GM06990 (cell line): ENCODE data around the gene NUDC.

Experiments
- DNase-seq: peaks from one replicate; pipeline ENCODE4 v3.0.0-alpha.2; 2011; ENCODE audit not compliant: insufficient read length; ENCODE audit errors: extremely low read depth
- H3K27me3 ChIP-seq: replicated peaks from 2 replicates; pipeline ENCODE4 v1.6.0; 2011; ENCODE audit warnings: low read length; ENCODE audit not compliant: control insufficient read depth, insufficient read depth
- H3K36me3 ChIP-seq: 2 replicates; pipeline ENCODE4 v1.5.1; 2011; ENCODE audit warnings: low read length; ENCODE audit not compliant: control insufficient read depth, insufficient read depth
- H3K4me3 ChIP-seq: replicated peaks from 2 replicates; pipeline ENCODE4 v1.5.1; 2011; ENCODE audit warnings: low read depth, mild to moderate bottlenecking, control low read depth, low read length
- CTCF ChIP-seq: IDR thresholded peaks from 2 replicates; pipeline ENCODE4 v1.5.1; 2011; ENCODE audit warnings: low read length, control low read depth, mild to moderate bottlenecking, inconsistent platforms; ENCODE audit not compliant: insufficient read depth, poor library complexity, severe bottlenecking

NUDC gene

GRCh38 chr1:26894263-26894662, 27.3 kb upstream of the NUDC start:
- Histone ChIP-seq H3K4me3 (no peak overlapping the region), H3K27me3 (no peaks in the 10 kb centered on the region), H3K36me3 (peaks cover 16% of the 10 kb centered on the region)
- DNase-seq, result no peak
- TF ChIP-seq CTCF, result no peak

GRCh38 chr1:26897351-26897750, 24.2 kb upstream of the NUDC start:
- Histone ChIP-seq H3K4me3 (no peak overlapping the region), H3K27me3 (no peaks in the 10 kb centered on the region), H3K36me3 (peaks cover 13% of the 10 kb centered on the region)
- DNase-seq, result no peak
- TF ChIP-seq CTCF, result no peak

- TF ChIP-seq CTCF, result no peak
- DNase-seq, result peak; percentile 81
- peaks cover 3% of the 10 kb centered on the region for H3K36me3 ChIP-seq
- H3K27me3 ChIP-seq, result no peaks in the 10 kb centered on the region
- peak within 1 kb of the TSS; percentile 96 for H3K4me3 ChIP-seq
Observed at GRCh38 chr1:26900001-26900814, 21.3 kb upstream of the NUDC start, which contains the start of gene GPATCH3. GPATCH3 (minus strand) TSS chr1:26900467; CDS start chr1:26900442, 25 bp downstream.

- Histone ChIP-seq H3K36me3 (no peaks in the 10 kb centered on the region), H3K4me3 (peak overlapping the region; percentile 96), H3K27me3 (no peaks in the 10 kb centered on the region)
- TF ChIP-seq CTCF, result no peak
- DNase-seq, result no peak
Observed at GRCh38 chr1:26900815-26901511, 20.6 kb upstream of the NUDC start.

GRCh38 chr1:26907071-26907917, 14.2 kb upstream of the NUDC start:
- no peak for TF ChIP-seq CTCF
- DNase-seq, result no peak

More at GRCh38 chr1:26907071-26907917, 14.2 kb upstream of the NUDC start:
- H3K4me3 ChIP-seq, result no peak overlapping the region
- no peaks in the 10 kb centered on the region for H3K27me3 ChIP-seq
- no peaks in the 10 kb centered on the region for H3K36me3 ChIP-seq
